Measurements from ENCODE around the gene SPACA4.
A peak's percentile ranks its signal among the peaks of the same experiment; 100 is the strongest.
"Not testable (repeated sequence)": the region's sequence is repeated elsewhere in the genome, so short reads cannot be mapped to it uniquely, and the experiment has no call there.

The SPACA4 gene, protein sequence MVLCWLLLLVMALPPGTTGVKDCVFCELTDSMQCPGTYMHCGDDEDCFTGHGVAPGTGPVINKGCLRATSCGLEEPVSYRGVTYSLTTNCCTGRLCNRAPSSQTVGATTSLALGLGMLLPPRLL
- 0 reads per million in 2 experiments for total RNA-seq

DNA sequence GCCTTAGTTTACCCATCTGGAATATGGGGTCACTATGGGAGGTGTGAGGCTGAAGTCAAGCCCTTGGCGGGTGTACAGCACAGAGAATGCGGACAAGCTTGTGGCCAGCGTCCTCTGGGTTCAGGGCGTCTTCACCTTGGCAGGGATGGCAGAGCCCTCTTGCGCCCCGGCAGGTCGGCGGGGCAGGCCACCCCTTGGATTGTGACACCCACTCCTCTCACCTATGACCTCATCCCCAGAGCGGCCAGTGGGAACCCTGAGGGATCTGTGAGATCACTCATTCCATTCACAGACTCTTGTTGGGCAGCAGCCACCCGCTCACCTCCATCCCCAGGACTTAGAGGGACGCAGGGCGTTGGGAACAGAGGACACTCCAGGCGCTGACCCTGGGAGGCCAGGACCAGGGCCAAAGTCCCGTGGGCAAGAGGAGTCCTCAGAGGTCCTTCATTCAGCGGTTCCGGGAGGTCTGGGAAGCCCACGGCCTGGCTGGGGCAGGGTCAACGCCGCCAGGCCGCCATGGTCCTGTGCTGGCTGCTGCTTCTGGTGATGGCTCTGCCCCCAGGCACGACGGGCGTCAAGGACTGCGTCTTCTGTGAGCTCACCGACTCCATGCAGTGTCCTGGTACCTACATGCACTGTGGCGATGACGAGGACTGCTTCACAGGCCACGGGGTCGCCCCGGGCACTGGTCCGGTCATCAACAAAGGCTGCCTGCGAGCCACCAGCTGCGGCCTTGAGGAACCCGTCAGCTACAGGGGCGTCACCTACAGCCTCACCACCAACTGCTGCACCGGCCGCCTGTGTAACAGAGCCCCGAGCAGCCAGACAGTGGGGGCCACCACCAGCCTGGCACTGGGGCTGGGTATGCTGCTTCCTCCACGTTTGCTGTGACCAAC lies at the start of gene SPACA4:
Gene SPACA4, plus strand, starts transcription at position 280 of the 896 bp plus-strand sequence. Its CDS starts 237 bp downstream, at position 517.
- no peak for DNase-seq (ENCODE audit: low read depth)

DNA sequence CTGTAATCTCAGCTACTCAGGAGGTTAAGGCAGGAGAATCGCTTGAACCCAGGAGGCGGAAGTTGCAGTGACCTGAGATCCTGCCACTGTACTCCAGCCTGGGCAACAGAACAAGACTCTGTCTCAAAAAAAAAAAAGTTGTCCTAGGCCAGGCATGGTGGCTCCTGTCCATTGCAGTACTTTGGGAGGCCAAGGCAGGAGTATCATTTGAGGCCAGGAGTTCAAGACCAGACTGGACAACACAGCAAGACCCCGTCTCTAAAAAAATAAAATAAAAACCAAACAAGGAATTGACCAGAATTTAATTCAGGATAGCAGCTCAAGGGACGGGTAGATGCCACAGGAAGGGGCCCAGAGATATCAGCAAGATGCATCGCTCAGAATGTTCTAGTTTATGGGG lies 49.7 kb upstream of the SPACA4 start:
- DNase-seq (ENCODE audit: low read depth) = no peak

DNA sequence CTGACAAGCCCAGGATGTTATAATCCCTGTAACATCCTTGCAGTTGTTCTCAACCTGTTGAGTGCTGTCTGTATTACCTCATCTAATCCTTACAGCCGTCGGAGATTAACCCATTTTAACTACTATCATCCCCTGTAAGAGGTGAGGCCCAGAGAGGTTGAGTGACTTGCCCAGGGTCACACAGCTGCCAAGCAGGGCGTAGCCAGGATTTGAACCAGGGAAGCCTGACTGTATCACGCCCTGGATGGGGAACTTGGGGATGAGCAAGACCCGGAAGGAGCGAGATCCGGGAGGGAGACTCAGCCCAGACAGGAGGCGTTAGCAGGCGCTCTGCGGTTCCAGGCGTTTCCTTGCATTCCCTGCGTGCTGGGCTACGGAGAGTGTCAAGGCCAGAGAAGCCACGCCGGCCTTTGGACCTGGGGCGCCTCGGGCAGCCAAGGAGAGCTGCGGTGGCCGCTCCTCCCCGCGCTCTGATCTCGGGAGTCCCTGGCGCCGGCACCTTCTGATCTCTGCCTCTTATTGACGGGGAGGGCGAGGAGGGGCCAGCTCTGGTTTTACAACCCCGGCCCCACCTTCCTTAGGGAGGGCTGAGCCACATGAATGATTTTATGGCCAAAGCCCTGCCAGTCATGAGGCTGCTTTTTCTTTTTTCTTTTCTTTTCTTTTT lies 48.4 kb upstream of the SPACA4 start:
- no peak for DNase-seq (ENCODE audit: low read depth)

DNA sequence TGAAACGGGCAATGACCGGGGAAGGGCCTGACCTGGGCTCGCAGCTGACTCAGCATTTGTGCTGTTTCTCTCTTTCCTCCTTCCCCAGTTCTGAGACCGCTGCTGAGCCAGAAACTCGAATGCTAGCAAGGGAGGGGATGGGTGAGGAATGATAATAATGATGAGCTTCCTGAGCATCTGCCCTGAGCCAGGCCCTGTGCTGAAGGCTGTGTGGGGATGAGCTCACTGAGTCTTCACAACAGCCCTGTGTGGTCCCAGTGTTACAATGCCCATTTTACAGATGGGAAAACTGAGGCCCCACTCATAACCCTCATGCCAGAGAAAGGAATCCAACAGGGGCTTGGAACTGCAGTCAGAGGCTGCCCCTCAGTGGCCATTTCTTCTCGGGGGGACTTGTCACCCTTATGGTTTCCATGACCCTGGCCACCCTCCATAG lies 46.4 kb upstream of the SPACA4 start:
- no peak for DNase-seq (ENCODE audit: low read depth)

DNA sequence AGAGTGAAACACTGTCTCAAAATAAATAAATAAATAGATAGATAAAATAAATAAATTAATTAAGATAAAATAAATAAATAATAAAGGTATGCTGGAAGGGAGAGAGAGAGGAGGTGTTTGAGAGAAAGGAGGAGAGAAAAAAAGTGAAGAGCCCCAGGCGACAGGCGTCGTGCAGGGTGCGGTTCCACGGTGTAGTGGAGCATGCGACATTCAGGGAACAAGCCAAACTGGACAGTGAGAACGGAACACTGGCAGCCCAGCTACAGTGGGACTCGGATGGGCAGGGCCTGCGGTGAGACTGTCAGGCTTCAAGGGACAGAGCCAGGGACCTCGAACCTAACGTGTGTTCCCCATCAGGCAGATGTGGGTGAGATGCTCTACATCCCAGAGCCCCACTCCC lies 45.1 kb upstream of the SPACA4 start:
- no peak for DNase-seq (ENCODE audit: low read depth)

DNA sequence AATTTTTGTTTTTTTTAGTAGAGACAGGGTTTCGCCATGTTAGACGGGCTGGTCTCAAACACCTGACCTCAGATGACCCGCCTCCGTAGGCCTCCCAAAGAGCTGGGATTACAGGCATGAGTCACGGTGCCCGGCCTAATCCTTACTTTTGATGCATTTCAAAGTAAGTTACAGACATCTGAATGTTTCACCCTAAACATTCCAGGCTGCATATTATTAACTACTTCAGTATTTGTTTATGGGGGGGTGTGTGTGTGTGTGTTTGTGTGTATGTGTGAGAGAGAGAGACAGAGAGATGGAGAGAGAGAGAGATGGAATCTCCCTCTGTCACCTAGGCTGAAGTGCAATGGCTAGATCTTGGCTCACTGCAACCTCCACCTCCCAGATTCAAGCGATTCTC lies 41.5 kb upstream of the SPACA4 start:
- no peak for DNase-seq (ENCODE audit: low read depth)

DNA sequence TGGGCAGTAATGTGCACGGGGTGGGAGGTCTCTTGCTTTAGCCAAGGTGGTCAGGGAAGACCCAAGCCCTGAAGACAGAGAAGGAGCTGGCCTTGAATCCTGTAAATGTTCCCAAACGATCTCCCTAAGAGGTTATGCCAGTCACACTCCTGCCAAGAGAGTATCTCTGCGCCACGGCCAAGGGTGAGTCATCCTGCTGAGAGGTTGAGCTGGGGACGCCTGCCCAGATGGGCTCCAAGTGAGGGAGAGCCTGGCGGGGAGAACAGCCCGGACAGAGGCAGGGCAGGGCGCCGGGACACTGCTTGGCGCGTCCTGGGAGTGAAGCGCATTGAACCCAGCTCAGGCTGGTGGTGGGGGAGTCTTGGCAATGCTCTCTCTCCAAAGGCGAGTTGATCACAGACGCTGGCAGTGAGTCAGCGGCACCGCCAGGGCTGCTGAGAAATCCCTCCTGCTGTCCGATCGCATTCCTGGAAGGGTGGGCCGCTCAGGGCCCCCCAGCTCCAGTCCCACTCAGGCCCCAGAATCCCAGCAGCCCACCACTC lies 38.1 kb upstream of the SPACA4 start:
- DNase-seq (ENCODE audit: low read depth) = no peak

DNA sequence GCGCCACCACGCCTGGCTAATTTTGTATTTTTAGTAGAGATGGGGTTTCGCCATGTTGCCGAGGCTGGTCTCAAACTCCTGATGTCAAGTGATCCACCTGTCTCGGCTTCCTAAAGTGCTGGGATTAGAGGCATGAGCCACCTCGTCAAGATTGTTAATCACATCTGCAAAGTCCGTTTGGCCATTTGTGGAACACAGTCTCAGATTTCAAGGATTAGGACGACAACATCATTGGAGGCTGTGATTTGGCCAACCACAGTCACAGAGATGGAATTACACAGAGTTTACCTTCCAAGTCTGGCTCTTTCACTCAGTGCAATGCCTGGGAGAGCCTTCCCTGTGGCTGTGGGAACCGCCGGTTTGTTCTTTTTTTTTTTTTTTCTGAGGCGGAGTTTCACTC lies 36.7 kb upstream of the SPACA4 start:
- no peak for DNase-seq (ENCODE audit: low read depth)

DNA sequence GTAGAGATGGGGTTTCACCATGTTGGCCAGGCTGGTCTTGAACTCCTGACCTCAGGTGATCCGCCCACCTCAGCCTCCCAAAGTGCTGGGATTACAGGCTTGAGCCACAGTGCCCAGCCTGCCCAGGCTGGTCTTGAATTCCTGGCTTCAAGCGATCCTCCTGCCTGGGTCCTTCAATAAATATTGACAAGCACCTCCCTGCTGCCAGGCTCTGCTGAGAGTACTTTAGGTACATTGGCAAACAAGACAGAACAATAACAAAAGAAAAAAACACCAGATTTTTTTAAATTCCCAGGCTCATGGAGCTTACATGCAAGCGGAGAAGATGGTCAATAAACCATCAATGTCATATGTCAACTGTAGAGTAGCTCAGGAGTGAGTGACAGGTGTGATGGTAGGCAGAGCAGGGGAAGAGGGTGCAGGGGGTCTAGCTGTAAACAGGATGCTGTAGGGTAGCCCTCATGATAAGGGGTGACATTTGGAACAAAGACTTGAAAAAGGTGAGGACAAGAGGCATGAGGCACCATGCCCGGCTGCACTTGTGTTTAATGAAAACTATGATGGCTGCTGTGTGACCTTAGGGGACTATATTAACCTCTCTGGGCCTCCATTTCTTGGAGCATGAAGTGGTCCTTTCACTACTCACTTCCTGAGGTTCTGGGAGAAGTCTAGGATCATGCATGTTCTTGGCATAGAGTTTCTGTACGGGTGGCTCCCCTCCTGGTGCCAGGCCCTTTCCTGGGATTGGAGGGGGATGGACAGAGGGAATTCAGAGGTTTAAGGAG lies 35.0 kb upstream of the SPACA4 start:
- DNase-seq (ENCODE audit: low read depth) = no peak

DNA sequence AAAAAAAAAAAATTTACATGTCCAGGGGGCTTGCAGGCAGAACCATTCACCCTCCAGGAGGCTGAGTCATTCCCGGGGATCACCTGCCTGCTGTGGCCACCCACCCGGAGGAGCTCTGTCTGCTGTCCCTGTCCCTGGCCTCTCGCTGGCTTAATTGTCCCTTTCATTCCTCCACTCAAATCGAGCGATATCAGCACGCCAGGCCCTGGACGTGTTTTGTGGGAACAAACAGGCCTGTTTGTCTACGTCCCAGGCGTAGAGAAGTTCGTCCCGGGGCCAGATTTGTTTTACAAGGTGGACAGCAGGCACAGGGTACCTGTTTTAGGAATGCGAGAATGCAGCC lies 33.4 kb upstream of the SPACA4 start:
- DNase-seq (ENCODE audit: low read depth) = no peak

DNA sequence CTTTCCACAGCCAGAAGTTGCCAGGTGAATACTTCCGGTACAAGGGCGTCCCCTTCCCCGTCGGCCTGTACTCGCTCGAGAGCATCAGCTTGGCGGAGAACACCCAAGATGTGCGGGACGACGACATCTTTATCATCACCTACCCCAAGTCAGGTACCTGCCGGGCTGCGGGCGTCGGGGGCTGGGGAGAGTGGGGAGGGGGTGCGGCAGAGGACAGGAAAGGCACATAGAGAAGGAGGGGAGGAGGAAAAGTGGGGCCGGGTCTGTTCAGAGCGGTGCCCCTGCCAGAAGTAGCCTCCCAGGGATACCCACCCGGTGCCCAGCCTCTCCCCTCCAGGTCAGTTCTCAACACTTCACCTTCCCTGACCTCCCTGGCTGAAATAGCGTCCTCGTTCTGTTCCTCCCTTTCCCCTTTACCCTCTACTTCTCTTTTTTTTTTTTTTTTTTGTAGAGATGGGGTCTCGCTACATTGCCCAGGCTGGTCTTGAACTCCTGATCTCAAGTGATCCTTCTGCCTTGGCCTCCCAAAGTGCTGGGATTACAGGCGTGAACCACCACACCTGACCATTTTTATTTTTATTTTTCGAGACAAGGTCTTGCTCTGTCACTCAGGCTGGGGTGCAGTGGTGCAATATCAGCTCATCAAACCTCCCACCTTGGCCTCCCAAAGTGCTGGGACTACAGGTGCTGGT lies 30.5 kb upstream of the SPACA4 start:
- no peak for DNase-seq (ENCODE audit: low read depth)

DNA sequence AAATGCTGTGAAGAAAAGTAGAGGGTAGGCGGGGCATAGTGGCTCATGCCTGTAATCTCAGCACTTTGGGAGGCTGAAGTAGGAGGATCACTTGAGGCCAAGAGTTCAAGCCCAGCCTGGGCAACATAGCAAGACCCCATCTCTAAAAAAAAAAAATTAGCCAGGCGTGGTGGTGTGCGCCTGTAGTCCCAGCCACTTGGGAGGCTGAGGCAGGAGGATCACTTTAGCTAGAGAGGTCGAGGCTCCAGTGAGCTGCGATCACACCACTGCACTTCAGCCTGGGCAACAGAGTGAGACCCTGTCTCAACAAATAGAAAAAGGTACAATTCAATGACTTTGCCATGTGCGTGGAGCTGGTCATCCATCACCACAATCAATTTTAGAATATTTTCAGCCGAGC lies 28.6 kb upstream of the SPACA4 start:
- not testable (repeated sequence) for DNase-seq (ENCODE audit: low read depth)

DNA sequence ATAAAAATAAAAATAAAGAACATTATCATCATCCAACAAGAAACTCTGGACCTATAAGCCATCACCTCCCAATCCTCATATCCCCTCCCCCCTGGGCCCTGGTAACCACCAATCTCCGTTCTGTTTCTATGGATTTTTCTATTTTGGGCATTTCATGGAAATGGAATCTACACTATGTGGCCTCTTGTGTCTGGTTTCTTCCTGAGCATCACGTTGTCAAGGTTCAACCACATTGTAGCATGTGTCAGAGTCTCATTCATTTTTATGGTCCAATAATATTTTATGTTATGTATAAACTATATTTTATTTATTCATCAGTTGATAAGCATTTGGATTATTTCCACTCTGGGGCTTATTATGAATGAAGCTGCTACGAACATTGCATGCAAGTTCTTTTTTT lies 27.7 kb upstream of the SPACA4 start:
- no peak for DNase-seq (ENCODE audit: low read depth)

DNA sequence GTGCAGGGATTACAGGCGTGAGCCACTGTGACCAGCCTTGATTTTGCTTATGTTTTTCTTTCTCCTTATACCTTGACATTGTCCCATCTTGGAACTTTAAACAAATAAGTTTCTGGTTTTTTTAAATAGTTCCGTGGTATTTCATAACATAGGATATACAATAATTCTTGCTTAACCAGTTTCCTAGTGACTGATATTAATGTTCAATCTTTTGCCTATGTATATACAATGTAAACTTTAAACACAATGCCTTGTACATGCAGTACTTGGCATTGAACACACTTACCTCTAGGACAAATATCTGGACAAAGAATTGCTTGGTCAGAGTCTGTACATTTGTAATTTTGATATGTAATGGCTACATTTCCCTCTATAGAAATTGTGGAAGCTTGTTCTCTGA lies 24.4 kb upstream of the SPACA4 start:
- no peak for DNase-seq (ENCODE audit: low read depth)

DNA sequence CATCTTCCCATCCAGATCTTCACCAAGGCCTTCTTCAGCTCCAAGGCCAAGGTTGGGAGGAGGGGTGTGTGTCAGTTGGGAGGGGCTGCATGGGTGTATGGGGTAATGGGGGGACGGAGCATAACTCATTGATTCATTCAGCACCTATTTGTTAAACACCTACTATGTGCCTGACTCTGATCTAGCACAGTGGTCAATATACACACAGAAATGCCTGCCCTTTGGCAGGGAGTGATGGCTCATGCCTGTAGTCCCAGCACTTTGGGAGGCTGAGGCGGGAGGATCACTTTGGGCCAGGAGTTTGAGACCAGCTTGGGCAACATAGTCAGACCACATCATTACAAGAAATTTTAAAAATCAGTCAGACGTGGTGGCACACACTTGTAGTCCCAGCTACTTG lies 19.2 kb upstream of the SPACA4 start:
- no peak for DNase-seq (ENCODE audit: low read depth)

DNA sequence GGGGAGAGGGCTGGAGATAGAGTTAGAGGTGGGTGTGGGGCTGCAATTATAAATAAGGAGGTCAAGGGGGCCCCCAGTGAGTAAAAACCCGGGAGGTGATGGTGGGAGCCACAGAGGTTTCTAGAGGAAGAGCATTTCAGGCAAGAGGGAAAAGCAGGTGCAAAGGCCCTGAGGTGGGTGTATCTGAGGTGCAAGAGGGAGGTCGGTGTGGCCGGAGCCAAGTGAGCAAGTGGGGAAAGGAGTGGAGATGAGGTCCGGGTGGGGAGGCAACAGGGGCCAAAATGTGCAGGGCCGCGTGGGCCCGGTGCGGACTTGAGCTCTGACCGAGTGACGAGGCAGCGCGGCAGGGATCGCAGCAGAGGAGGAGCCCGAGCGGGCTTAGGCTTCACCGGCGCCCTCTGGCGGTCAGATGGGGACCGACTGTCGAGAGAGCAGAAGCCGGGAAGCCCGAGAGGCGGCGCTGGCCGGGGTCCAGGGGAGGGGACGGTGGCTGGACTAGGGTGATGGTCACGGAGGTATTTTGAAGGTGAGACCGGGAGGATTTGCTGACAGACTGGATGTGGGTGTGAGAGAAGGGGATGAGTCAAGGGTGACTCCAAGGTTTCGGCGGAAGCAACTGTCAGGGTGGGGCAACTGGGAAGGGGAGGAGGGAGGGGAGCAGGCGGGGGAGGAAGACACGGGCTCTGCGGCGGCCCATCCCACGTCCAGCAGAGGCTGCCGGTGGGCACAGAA lies 17.7 kb upstream of the SPACA4 start:
- DNase-seq (ENCODE audit: low read depth) = peak; percentile 81

DNA sequence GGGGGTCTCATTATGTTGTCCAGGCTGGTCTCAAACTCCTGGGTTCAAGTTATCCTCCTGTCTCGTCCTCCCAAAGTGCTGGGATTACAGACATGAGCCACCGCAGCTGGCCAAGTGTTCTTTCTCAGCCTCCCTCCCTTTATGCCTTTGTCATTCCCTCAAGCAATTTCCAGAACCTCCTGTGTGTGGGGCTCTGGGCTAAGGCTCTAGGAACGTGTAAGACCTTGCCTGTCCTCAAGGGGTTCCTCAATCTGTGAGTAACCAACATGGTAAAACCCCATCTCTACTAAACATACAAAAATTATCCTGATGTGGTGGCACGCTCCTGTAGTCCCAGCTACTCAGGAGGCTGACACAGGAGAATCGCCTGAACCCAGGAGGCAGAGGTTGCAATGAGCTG lies 15.5 kb upstream of the SPACA4 start:
- DNase-seq (ENCODE audit: low read depth) = no peak

DNA sequence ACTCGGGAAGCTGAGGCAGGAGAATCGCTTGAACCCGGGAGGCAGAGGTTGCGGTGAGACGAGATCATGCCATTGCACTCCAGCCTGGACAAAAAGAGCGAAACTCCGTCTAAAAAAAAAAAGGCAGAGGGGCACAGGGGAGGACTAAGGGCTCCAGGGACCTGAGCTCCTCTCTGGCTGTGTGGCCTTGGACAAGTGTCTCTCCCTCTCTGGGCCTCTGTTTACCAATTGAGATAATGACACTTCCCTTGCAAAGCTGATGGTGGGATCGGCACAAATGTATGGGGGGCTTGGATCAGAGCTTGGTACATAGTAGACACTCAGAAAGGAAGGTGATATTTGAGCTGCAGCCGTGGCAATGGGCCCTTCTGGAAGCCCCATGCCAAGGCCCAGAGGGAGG lies 11.4 kb upstream of the SPACA4 start:
- DNase-seq (ENCODE audit: low read depth) = no peak

DNA sequence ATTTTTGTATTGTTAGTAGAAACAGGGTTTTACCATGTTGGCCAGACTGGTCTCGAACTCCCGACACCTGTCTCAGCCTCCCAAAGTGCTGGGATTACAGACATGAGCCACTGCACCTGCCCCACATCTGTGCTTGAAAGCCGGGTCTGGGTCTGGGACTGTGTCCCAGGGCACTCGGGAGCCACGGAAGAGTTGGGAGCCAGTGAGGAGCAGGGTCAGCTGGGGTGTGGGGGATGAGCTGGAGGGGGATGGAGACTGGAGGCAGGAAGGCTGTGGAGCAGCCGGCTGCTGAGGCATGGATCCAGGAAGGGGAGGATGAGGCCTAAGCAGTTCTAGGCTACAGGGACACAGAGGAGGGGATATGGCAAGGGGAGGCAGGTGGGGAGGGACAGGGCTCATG lies 10.7 kb upstream of the SPACA4 start:
- DNase-seq (ENCODE audit: low read depth) = no peak

DNA sequence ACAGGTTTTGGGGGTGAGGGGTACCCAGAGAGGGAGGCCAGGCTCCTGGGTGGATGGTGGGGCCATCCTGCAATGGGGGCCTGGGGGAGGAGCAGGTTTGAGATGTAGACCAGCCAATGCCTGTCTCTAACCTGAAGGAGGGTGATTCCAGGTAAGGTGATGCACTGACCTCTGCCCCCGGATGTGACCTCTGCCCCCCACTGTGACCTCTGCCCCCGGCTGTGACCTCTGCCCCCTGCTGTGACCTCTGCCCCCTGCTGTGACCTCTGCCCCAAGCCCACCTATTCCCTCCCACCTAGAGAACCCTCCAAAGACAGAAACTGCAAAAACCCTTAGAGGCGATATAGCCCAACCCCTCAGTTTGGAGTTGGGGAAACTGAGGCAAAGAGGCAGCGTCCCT lies 10.3 kb upstream of the SPACA4 start:
- DNase-seq (ENCODE audit: low read depth) = no peak
